Skeletal muscle tissue (tissue), 4 donors: ENCODE results near the gene FER. TPM values are rescaled to one million over a fixed set of nuclear protein-coding genes. Genes with fewer than 3 reads are reported as not detected.

Source experiments
- H3K27ac ChIP-seq: one replicate; pipeline ENCODE4 v1.7.0; 2013; ENCODE audit warnings: mild to moderate bottlenecking, low read depth, low read length, inconsistent platforms
- H3K27me3 ChIP-seq, 3 donors: one replicate each; pipeline ENCODE4 v1.7.0; 2013; ENCODE audit warnings: low read length in 3 of 3; ENCODE audit not compliant: control insufficient read depth in 3 of 3, insufficient read depth in 3 of 3
- H3K36me3 ChIP-seq, 3 donors: one replicate each; pipeline ENCODE4 v1.7.0; 2013; ENCODE audit warnings: low read length in 3 of 3; ENCODE audit not compliant: control insufficient read depth in 3 of 3, insufficient read depth in 3 of 3
- H3K4me1 ChIP-seq, 3 donors: one replicate each; pipeline ENCODE4 v1.7.0; 2013; ENCODE audit warnings: low read length in 3 of 3, mild to moderate bottlenecking in 3 of 3; ENCODE audit not compliant: control insufficient read depth in 3 of 3, insufficient read depth in 3 of 3
- H3K4me3 ChIP-seq, 3 donors: one replicate each; pipeline ENCODE4 v1.7.0; 2013; ENCODE audit warnings: low read length in 3 of 3
- H3K9ac ChIP-seq, 3 donors: one replicate each; pipeline ENCODE4 v1.7.0; 2013; ENCODE audit warnings: low read length in 3 of 3, mild to moderate bottlenecking in 3 of 3, moderate library complexity in 2 of 3, low read depth in 1 of 3
- H3K9me3 ChIP-seq, 3 donors: one replicate each; pipeline ENCODE4 v1.7.0; 2013; ENCODE audit warnings: low read length in 3 of 3; ENCODE audit not compliant: control insufficient read depth in 3 of 3
- total RNA-seq: library from RNA; depleted of rRNA; stranded (reverse); fragments of >200 nt; gene quantifications from one replicate; pipeline ENCODE4 v1.2.3, GENCODE V29; 2014
- donor health status: Osteomylitis.

Gene FER
- total RNA-seq, 1 donor from 2014 or later = 19.8 TPM

- no peak overlapping the region for H3K27ac ChIP-seq
- H3K4me3 ChIP-seq = no peak overlapping the region
- H3K9me3 ChIP-seq = no peaks in the 10 kb centered on the region
- no peak overlapping the region for H3K9ac ChIP-seq
- peaks cover 0 to 6% (median 3%) of the 10 kb centered on the region in 3 donors for H3K4me1 ChIP-seq
- H3K36me3 ChIP-seq = no peaks in the 10 kb centered on the region
- no peaks in the 10 kb centered on the region for H3K27me3 ChIP-seq
Measured at GRCh38 chr5:109105631-109106267, 358.1 kb downstream of the FER start.

GRCh38 chr5:109111680-109112079, 364.0 kb downstream of the FER start:
- no peak overlapping the region for H3K27ac ChIP-seq
- no peaks in the 10 kb centered on the region for H3K36me3 ChIP-seq
- no peak overlapping the region for H3K4me3 ChIP-seq
- no peaks in the 10 kb centered on the region for H3K4me1 ChIP-seq
- H3K9me3 ChIP-seq = no peaks in the 10 kb centered on the region
- H3K27me3 ChIP-seq = no peaks in the 10 kb centered on the region
- no peak overlapping the region for H3K9ac ChIP-seq

- H3K27ac ChIP-seq = no peak overlapping the region
- no peaks in the 10 kb centered on the region for H3K9me3 ChIP-seq
- H3K27me3 ChIP-seq = no peaks in the 10 kb centered on the region
- H3K36me3 ChIP-seq = no peaks in the 10 kb centered on the region
- no peaks in the 10 kb centered on the region for H3K4me1 ChIP-seq
- H3K9ac ChIP-seq = no peak overlapping the region
- no peak overlapping the region for H3K4me3 ChIP-seq
Measured at GRCh38 chr5:109113608-109114007, 365.9 kb downstream of the FER start.

DNA sequence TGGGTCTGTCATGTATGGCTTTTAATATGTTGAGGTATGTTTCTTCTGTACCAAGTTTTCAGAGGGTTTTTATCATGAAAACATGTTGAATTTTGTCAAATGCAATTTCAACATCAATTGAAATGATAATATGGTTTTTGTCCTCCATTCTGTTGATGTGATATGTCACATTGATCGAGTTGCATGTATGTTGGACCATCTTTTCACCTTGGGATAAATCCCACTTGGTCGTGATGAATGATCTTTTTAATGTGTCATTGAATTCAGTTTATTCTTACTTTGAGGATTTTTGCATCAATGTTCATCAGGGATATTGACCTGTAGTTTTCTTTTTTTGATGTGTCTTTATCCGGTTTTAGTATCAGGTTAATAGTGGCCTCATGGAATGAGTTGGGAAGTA, 373.5 kb downstream of the FER start:
- H3K27me3 ChIP-seq = no peaks in the 10 kb centered on the region
- H3K27ac ChIP-seq = no peak overlapping the region
- H3K4me3 ChIP-seq = no peak overlapping the region
- no peaks in the 10 kb centered on the region for H3K36me3 ChIP-seq
- no peaks in the 10 kb centered on the region for H3K4me1 ChIP-seq
- peaks cover 0 to 7% (median 0%) of the 10 kb centered on the region in 3 donors for H3K9me3 ChIP-seq
- no peak overlapping the region for H3K9ac ChIP-seq

DNA sequence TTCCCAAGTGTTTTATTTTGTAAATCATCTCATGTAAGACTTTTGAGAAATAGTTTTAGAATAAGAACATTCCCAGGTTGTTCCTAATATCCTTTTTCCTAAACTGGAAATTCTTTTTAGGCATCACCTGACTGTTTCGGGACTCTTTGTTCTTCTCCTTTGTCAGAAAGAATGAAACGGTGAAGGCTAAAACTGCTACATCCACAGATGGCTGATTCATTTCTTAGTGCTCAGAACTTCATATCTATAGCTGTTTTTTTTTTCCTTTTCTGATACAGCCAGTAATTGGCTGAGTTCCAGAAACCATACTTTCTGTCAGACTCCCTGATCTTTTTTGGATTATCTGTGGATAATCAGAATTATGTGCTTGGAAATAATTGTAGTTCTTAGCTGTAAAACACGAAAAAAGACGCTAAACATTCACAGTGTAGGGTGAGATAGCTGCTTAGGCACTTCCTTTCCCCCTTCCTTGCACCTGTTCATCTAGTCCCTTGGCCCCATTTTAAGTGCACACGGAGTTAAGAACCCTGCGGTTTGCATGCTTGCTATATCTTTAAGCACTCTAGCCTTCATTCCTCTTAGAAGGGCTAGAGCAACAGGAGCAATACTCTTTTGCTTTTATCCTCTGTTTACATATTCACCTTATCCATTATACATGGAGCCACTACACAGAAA, 378.2 kb downstream of the FER start:
- no peak overlapping the region for H3K27ac ChIP-seq

DNA sequence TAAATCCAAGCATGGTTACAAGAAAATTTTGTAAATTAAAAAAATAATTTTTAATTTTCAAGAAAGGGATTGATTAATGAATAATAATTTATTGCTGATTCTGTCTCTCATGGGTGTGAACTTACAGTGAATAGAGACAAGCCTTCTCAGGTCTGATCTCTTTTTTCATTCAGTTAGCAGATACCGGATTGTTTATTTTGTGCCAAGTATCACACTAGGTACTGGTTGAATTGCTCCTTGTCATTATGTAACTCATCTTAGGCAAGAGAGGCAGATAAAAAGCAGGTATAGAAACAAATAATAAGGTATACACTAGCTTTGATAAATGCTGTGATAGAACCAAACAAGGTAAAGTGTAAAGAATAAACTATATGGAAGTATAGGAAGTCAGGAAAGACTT, 378.8 kb downstream of the FER start:
- Histone ChIP-seq H3K4me3 (no peak overlapping the region), H3K4me1 (no peaks in the 10 kb centered on the region), H3K27ac (no peak overlapping the region), H3K27me3 (no peaks in the 10 kb centered on the region), H3K9me3 (no peaks in the 10 kb centered on the region), H3K9ac (no peak overlapping the region), H3K36me3 (no peaks in the 10 kb centered on the region)

More for the DNA sequence above, 378.2 kb downstream of the FER start:
- H3K9me3 ChIP-seq = peaks cover 0 to 4% (median 0%) of the 10 kb centered on the region in 3 donors
- no peaks in the 10 kb centered on the region for H3K27me3 ChIP-seq
- no peak overlapping the region for H3K9ac ChIP-seq
- no peak overlapping the region for H3K4me3 ChIP-seq
- H3K36me3 ChIP-seq = no peaks in the 10 kb centered on the region
- H3K4me1 ChIP-seq = no peaks in the 10 kb centered on the region

- H3K27ac ChIP-seq = no peak overlapping the region
- no peaks in the 10 kb centered on the region for H3K27me3 ChIP-seq
- H3K4me3 ChIP-seq = no peak overlapping the region
- peaks cover 0 to 2% (median 0%) of the 10 kb centered on the region in 3 donors for H3K4me1 ChIP-seq
- no peaks in the 10 kb centered on the region for H3K9me3 ChIP-seq
- H3K36me3 ChIP-seq = no peaks in the 10 kb centered on the region
- no peak overlapping the region for H3K9ac ChIP-seq
Measured at GRCh38 chr5:109136906-109137305, 389.2 kb downstream of the FER start.

GRCh38 chr5:109141222-109142200, 393.8 kb downstream of the FER start:
- Histone ChIP-seq H3K27ac (no peak overlapping the region), H3K27me3 (no peaks in the 10 kb centered on the region), H3K36me3 (no peaks in the 10 kb centered on the region), H3K4me3 (no peak overlapping the region), H3K9ac (no peak overlapping the region), H3K9me3 (no peaks in the 10 kb centered on the region), H3K4me1 (peaks cover 0 to 2% (median 0%) of the 10 kb centered on the region in 3 donors)

- no peak overlapping the region for H3K9ac ChIP-seq
- no peaks in the 10 kb centered on the region for H3K27me3 ChIP-seq
- H3K4me3 ChIP-seq = no peak overlapping the region
- no peaks in the 10 kb centered on the region for H3K9me3 ChIP-seq
- H3K36me3 ChIP-seq = no peaks in the 10 kb centered on the region
- no peak overlapping the region for H3K27ac ChIP-seq
- peaks cover 0 to 2% (median 0%) of the 10 kb centered on the region in 3 donors for H3K4me1 ChIP-seq
Measured at GRCh38 chr5:109143031-109143430, 395.3 kb downstream of the FER start.
